ENCODE results near the gene DNAL1. TPM values are rescaled to one million over a fixed set of nuclear protein-coding genes. Genes with fewer than 3 reads are reported as not detected.

Gene DNAL1
- total RNA-seq, 1 experiment from 2014 or later = 14.6 TPM

DNA sequence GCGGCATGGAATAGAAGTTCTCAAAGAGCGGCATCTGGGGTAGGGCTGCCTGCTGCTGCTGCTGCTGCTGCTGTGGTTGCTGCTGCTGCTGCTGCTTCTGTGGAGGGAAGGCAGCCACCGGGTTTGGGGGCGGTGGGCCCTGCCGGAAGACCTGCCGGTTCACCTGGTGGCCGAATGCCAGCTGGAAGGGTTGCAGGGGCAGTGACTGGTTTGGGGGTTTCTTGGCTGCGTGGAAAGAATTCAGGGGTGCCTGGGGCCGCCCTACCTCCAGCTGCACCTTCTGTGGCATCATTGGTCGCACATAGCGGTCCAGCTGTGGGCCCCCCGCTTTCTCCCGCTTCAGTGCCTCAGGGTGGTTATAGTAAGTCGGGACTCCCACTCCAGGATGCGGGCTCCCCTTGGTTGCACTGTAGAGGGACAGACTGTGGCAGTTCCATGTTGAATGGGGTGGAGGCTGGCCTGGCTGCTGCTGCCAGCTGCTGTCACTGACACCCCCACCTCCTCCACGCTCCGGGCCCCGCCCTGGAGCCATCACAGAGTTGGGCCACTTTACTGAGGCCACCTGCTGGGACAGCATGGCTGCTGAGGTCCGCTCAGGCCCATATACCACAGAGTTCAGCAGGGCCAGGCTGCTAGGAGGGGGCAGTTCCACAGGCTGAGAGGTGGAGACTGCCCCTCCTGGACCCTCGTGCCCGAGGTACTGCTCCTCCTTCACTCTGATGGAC, 94.5 kb downstream of the DNAL1 start:
- peaks cover 48 to 51% of the 10 kb centered on the region in 2 experiments for H3K4me1 ChIP-seq (ENCODE audit: control insufficient read depth in 1 of 2, insufficient read depth in 2 of 2, low read length in 2 of 2)
- H3K79me2 ChIP-seq (ENCODE audit: insufficient read depth, low read length) = peaks cover 54% of the 10 kb centered on the region
- ATAC-seq (no peak), DNase-seq (ENCODE audit: low read depth, low spot score) (no peak)
- H2AFZ ChIP-seq (ENCODE audit: low read depth, low read length, poor library complexity, severe bottlenecking) = no peak overlapping the region
- H3K9me2 ChIP-seq (ENCODE audit: insufficient read depth) = no peaks in the 10 kb centered on the region
- intact Hi-C loops (cut with micrococcal nuclease) = no loop called here
- TF ChIP-seq SIN3A (IDR thresholded peaks at IDR 0.05; ENCODE audit: low read depth) = no peak
- TF ChIP-seq POLR2A (IDR thresholded peaks at IDR 0.05; ENCODE audit: borderline replicate concordance, extremely low read depth, insufficient read depth, insufficient read length) = no peak
- TF ChIP-seq ELF1 (IDR thresholded peaks at IDR 0.05; ENCODE audit: borderline replicate concordance, low read depth) = no peak
- no peak for TF ChIP-seq RAD21 (IDR thresholded peaks at IDR 0.05; ENCODE audit: low read depth)
- TF ChIP-seq, protein P1, sequence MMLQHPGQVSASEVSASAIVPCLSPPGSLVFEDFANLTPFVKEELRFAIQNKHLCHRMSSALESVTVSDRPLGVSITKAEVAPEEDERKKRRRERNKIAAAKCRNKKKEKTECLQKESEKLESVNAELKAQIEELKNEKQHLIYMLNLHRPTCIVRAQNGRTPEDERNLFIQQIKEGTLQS (IDR thresholded peaks at IDR 0.05) = no peak
- TF ChIP-seq TCF7L2 (IDR thresholded peaks at IDR 0.05; ENCODE audit: borderline replicate concordance, extremely low read depth, insufficient read depth, insufficient read length) = no peak
- TF ChIP-seq, protein P2, sequence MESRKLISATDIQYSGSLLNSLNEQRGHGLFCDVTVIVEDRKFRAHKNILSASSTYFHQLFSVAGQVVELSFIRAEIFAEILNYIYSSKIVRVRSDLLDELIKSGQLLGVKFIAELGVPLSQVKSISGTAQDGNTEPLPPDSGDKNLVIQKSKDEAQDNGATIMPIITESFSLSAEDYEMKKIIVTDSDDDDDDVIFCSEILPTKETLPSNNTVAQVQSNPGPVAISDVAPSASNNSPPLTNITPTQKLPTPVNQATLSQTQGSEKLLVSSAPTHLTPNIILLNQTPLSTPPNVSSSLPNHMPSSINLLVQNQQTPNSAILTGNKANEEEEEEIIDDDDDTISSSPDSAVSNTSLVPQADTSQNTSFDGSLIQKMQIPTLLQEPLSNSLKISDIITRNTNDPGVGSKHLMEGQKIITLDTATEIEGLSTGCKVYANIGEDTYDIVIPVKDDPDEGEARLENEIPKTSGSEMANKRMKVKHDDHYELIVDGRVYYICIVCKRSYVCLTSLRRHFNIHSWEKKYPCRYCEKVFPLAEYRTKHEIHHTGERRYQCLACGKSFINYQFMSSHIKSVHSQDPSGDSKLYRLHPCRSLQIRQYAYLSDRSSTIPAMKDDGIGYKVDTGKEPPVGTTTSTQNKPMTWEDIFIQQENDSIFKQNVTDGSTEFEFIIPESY (IDR thresholded peaks at IDR 0.05; ENCODE audit: extremely low read depth, insufficient replicate concordance, low read length) = no peak
- no peak for TF ChIP-seq EZH2phosphoT487 (IDR thresholded peaks at IDR 0.05; ENCODE audit: borderline replicate concordance)
- TF ChIP-seq YY1 (IDR thresholded peaks at IDR 0.05; ENCODE audit: extremely low read depth, insufficient replicate concordance, low read depth, low read length) = no peak
- no peak for TF ChIP-seq EGR1 (IDR thresholded peaks at IDR 0.05; ENCODE audit: low read depth)
- TF ChIP-seq ZFX (IDR thresholded peaks at IDR 0.05) = no peak
- TF ChIP-seq, protein P3, sequence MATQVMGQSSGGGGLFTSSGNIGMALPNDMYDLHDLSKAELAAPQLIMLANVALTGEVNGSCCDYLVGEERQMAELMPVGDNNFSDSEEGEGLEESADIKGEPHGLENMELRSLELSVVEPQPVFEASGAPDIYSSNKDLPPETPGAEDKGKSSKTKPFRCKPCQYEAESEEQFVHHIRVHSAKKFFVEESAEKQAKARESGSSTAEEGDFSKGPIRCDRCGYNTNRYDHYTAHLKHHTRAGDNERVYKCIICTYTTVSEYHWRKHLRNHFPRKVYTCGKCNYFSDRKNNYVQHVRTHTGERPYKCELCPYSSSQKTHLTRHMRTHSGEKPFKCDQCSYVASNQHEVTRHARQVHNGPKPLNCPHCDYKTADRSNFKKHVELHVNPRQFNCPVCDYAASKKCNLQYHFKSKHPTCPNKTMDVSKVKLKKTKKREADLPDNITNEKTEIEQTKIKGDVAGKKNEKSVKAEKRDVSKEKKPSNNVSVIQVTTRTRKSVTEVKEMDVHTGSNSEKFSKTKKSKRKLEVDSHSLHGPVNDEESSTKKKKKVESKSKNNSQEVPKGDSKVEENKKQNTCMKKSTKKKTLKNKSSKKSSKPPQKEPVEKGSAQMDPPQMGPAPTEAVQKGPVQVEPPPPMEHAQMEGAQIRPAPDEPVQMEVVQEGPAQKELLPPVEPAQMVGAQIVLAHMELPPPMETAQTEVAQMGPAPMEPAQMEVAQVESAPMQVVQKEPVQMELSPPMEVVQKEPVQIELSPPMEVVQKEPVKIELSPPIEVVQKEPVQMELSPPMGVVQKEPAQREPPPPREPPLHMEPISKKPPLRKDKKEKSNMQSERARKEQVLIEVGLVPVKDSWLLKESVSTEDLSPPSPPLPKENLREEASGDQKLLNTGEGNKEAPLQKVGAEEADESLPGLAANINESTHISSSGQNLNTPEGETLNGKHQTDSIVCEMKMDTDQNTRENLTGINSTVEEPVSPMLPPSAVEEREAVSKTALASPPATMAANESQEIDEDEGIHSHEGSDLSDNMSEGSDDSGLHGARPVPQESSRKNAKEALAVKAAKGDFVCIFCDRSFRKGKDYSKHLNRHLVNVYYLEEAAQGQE (IDR thresholded peaks at IDR 0.05; ENCODE audit: low read depth) = no peak
- TF ChIP-seq, protein P4, sequence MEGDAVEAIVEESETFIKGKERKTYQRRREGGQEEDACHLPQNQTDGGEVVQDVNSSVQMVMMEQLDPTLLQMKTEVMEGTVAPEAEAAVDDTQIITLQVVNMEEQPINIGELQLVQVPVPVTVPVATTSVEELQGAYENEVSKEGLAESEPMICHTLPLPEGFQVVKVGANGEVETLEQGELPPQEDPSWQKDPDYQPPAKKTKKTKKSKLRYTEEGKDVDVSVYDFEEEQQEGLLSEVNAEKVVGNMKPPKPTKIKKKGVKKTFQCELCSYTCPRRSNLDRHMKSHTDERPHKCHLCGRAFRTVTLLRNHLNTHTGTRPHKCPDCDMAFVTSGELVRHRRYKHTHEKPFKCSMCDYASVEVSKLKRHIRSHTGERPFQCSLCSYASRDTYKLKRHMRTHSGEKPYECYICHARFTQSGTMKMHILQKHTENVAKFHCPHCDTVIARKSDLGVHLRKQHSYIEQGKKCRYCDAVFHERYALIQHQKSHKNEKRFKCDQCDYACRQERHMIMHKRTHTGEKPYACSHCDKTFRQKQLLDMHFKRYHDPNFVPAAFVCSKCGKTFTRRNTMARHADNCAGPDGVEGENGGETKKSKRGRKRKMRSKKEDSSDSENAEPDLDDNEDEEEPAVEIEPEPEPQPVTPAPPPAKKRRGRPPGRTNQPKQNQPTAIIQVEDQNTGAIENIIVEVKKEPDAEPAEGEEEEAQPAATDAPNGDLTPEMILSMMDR (IDR thresholded peaks at IDR 0.05 in 2 of 3, conservative IDR thresholded peaks at IDR 0.05 in 1 of 3; ENCODE audit: borderline replicate concordance in 1 of 3, insufficient read depth in 1 of 3, low read depth in 2 of 3, low read length in 2 of 3) = no peak
- peaks cover 3% of the 10 kb centered on the region; the same call in 1 of the 2 replicates for H4K20me1 ChIP-seq (ENCODE audit: insufficient read depth)
- no peak overlapping the region for H3K4me3 ChIP-seq (replicated peaks in 1 of 2; ENCODE audit: low read depth in 1 of 2, low read length in 2 of 2)
- peak overlapping the region; percentile 89; the same call in 1 of the 2 replicates for H3K4me2 ChIP-seq (ENCODE audit: low read length)
- peak overlapping the region; percentile 84; the same call in 1 of the 2 replicates for H3K27ac ChIP-seq (ENCODE audit: low read depth, low read length)
- BruUV-seq (replicated peaks) = TSS peak; percentile 31
- H3K9me3 ChIP-seq (ENCODE audit: control insufficient read depth in 1 of 2, insufficient read depth in 1 of 2, low read depth in 1 of 2, low read length in 2 of 2) = no peaks in the 10 kb centered on the region
- ChIA-PET POLR2A (no interaction called here), RAD21 (ENCODE audit: low non-redundant PET in 1 of 2, low total read pairs in 2 of 2, uncharacterized antibody in 2 of 2, unreplicated experiment in 2 of 2) (no interaction called here), CTCF (no interaction called here)
- peak overlapping the region; percentile 10; the same call in 1 of the 2 replicates for H3K9ac ChIP-seq (ENCODE audit: low read length)
- H3K27me3 ChIP-seq (ENCODE audit: insufficient read depth, low read length) = no peaks in the 10 kb centered on the region
- H3K36me3 ChIP-seq (ENCODE audit: control insufficient read depth in 1 of 2, insufficient read depth in 2 of 2, low read length in 2 of 2) = peaks cover 11 to 16% of the 10 kb centered on the region in 2 experiments; a peak in 3 of 4 replicates
